Erythroblast (primary cell): ENCODE data around the gene DPYSL5.
A peak's percentile ranks its signal among the peaks of the same experiment; 100 is the strongest.

ENCODE experiments used
- DNase-seq, 2 experiments: peaks; one replicate each; lab custom pipeline; 2025; lab: John Stamatoyannopoulos, UW
- GATA1 ChIP-seq: IDR thresholded peaks from 2 replicates; pipeline ENCODE4 v1.6.1; 2011; ENCODE audit warnings: low read depth, mild to moderate bottlenecking, control low read depth, low read length, moderate library complexity
- POLR2A ChIP-seq: IDR thresholded peaks from 2 replicates; pipeline ENCODE4 v1.6.1; 2011; ENCODE audit warnings: mild to moderate bottlenecking, low read length

DPYSL5 gene

GRCh38 chr2:26954135-26954534 is 106.2 kb downstream of the DPYSL5 start:
- TF ChIP-seq POLR2A (no peak), GATA1 (no peak)
- no peak for DNase-seq

GRCh38 chr2:26957041-26957440 is 109.1 kb downstream of the DPYSL5 start:
- DNase-seq, result no peak
- no peak for TF ChIP-seq GATA1
- TF ChIP-seq POLR2A, result no peak

- DNase-seq, result no peak
- TF ChIP-seq POLR2A (no peak), GATA1 (no peak)
Observed at GRCh38 chr2:26957534-26957933, 109.6 kb downstream of the DPYSL5 start.

- no peak for TF ChIP-seq POLR2A
- no peak for TF ChIP-seq GATA1
- no peak for DNase-seq
Observed at GRCh38 chr2:26959331-26959730, 111.4 kb downstream of the DPYSL5 start.

- DNase-seq, result no peak
- TF ChIP-seq GATA1 (no peak), POLR2A (no peak)
Observed at GRCh38 chr2:26964446-26965130, 116.7 kb downstream of the DPYSL5 start.

- no peak for DNase-seq
- no peak for TF ChIP-seq POLR2A
- no peak for TF ChIP-seq GATA1
Observed at GRCh38 chr2:26968001-26968400, 120.1 kb downstream of the DPYSL5 start.

GRCh38 chr2:26969077-26969844 is 121.3 kb downstream of the DPYSL5 start:
- no peak for DNase-seq
- no peak for TF ChIP-seq GATA1
- no peak for TF ChIP-seq POLR2A

GRCh38 chr2:26970244-26970927 is 122.5 kb downstream of the DPYSL5 start, which contains the start of gene MAPRE3:
Gene MAPRE3, plus strand, starts transcription at chr2:26970637. Its CDS starts 51,582 bp downstream, at chr2:27022219.
- TF ChIP-seq POLR2A (no peak), GATA1 (no peak)
- DNase-seq, result peak; percentile 78 to 87

GRCh38 chr2:26970928-26971627 is 123.1 kb downstream of the DPYSL5 start:
- TF ChIP-seq GATA1 (no peak), POLR2A (no peak)
- DNase-seq, result peak; percentile 25 to 50

- no peak for TF ChIP-seq GATA1
- TF ChIP-seq POLR2A, result no peak
- DNase-seq, result peak; percentile 77 to 88
Observed at GRCh38 chr2:26971911-26972786, 124.2 kb downstream of the DPYSL5 start.

- no peak for TF ChIP-seq GATA1
- TF ChIP-seq POLR2A, result no peak
- peak; percentile 58 to 71 for DNase-seq
Observed at GRCh38 chr2:26974352-26974751, 126.4 kb downstream of the DPYSL5 start.

- TF ChIP-seq GATA1 (no peak), POLR2A (no peak)
Observed at GRCh38 chr2:26975102-26975501, 127.2 kb downstream of the DPYSL5 start.

More at GRCh38 chr2:26975102-26975501, 127.2 kb downstream of the DPYSL5 start:
- DNase-seq, result peak; percentile 10 to 44
